Thyroid gland (tissue), 4 donors: ENCODE measurements around the gene TENT5C.

Source experiments
- CTCF ChIP-seq, 6 experiments: fragments of 200-600 bp in 3 of 6; fragments of 450-650 bp in 3 of 6; sonication (generic) in 3 of 6; IDR thresholded peaks; one replicate each; pipeline ENCODE4 v1.5.1; 2016 to 2019; ENCODE audit warnings: antibody characterized with exemption in 6 of 6, mild to moderate bottlenecking in 2 of 6, inconsistent platforms in 1 of 6, moderate library complexity in 1 of 6
- POLR2A ChIP-seq, 2 donors: fragments of 450-650 bp; IDR thresholded peaks; one replicate each; pipeline ENCODE4 v1.6.1; 2017; ENCODE audit warnings: antibody characterized with exemption in 2 of 2, mild to moderate bottlenecking in 2 of 2, moderate library complexity in 1 of 2

DNA sequence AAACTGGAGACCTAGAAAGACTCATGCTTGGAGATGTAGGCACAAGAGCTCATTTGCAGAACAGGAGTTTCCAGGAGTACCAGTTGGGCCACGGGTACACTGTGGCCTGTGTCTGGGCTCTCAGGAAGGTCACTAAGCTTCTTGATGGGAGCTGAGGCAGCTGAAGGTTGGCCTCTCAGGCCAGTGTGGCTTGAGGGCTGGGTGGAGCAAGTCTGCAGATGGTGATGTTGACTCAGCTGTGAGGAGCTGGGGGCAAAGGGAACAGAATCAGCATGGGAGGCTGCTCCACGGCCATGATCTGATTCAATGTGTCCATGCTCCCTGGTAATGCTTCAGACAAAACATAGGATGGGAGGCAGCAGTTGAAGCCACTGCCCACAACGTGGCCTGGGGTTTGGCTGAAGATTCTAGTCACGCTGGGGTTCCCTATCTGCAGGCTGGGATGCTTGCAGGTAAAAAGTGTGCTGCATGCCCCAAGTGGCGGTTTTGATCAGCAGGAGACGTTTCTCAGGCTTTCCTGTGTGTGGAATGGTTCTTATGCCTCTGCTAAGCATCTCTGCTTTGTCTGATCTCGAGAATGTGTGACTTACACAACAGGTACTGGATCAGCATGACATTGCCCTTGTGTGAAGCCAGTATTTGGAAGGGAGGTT lies 15.4 kb upstream of the TENT5C start:
- TF ChIP-seq POLR2A (IDR thresholded peaks at IDR 0.05) = no peak
- peak in 3 of 6 experiments; percentile 13 to 28 (median 20) for TF ChIP-seq CTCF (IDR thresholded peaks at IDR 0.05)
